HG02981 (cell line): ENCODE measurements around the gene RAB3IP.

ENCODE experiments used
- ATAC-seq: cut with Tn5 transposase; IDR thresholded peaks from one replicate; pipeline ENCODE4 v1.9.1; 2021; ENCODE audit warnings: mild to moderate bottlenecking, moderate library complexity; ENCODE audit not compliant: unreplicated experiment

Gene RAB3IP, protein sequence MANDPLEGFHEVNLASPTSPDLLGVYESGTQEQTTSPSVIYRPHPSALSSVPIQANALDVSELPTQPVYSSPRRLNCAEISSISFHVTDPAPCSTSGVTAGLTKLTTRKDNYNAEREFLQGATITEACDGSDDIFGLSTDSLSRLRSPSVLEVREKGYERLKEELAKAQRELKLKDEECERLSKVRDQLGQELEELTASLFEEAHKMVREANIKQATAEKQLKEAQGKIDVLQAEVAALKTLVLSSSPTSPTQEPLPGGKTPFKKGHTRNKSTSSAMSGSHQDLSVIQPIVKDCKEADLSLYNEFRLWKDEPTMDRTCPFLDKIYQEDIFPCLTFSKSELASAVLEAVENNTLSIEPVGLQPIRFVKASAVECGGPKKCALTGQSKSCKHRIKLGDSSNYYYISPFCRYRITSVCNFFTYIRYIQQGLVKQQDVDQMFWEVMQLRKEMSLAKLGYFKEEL

DNA sequence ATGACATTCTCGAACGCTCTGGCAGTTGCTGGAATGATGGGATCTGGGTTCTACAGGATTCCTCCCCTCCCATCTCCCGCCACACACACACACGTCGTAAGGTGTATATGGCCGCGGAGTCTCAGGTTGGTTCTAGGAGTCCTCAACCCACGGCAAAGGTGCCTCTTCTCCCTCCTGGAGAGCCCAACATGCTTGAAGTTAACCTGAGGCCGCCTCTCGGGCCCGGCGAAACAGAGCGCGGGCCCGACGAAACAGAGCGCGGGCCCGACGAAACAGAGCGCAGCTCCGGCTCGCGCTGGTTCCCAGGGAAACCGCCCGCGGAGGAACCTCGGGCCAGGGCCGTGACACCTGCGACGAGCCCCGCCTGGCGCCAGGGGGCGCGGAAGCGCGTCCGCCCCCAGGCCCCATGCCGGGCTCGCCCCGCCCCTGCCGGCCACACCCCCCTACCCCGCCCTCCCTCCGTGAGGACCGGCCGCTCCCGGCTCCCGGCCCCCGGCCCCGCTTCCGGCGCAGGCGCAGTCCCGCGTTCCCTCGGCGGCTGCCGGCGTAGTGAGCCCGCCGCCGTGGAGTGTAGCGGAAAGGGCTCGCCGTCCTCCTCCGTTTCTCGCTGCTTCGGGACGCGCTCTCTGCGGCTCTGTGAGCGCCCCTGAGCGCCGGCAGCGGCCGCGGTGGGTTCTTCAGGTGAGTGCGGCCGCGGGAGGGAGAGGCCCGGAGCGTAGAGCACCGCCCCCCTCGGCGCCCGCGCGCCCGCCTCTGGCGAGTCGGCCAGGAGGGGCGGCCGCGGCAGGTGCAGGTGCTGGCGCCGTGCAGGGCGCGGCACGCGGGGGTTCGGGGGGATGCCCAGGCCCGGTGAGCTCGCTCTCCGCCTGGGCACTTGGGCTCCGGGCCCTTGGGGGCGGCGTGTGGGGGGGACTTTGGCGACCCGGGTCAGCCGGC lies at the start of gene RAB3IP:
Gene RAB3IP, plus strand, starts transcription at position 510 of the 936 bp plus-strand sequence. CDS start 16,549 bp downstream, outside the sequence.
- ATAC-seq = peak; percentile 73

DNA sequence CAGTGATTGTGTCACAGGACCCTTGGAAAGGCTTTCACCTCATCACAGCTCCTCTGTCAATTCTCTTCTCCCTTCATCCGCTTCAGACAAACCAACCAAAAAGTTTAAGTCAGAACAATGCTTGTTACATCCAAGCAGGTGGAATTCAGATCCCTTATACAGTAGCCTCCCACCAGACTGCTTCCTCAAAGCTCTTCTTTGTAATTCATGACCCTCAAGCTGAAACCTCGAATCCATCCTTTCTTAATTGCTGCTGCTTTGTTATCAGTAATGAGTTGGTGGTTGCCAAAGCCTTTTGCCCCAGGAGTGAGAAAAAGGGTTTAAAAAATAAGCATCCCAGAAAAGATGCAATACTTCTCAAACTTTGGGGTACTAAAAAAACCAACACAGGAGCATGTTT lies 49.0 kb upstream of the RAB3IP start:
- no peak for ATAC-seq

DNA sequence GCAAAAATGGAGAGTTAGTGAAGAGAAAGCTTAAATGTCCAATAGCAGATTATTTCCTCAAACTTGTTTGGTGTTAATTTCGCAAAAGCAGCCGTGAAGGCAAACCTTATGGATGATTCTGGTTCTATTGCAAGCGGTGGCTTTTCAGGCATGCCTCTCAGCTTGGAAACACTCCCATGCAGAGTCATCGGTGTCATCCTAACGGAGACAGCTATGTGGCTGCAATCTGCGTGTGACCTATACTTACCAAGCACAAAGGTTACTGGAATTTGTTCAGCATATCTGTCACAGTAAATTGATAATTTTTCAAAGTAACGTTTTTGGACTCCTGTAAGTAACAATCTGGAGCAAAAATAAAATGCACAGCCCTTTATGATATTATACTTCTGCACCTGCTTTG lies 44.5 kb upstream of the RAB3IP start:
- ATAC-seq = no peak

DNA sequence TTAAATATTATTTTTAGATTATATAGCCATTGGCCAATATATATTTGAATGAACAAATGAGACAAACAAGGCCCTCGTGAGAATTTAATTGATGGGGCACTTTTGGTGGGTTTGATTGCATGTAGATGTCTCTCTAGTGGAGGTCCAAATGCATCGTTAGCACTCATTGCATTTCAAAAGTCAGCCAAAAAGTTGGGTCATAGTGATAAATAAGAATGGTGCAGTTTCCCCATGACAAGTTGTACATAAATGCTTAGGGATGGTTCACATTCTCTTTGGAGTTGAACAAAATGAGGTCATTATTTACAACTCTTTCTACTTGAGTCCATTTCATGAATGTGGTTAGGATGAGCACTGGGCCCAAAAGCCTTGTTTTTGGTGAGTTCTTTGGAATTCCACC lies 40.6 kb upstream of the RAB3IP start:
- no peak for ATAC-seq

DNA sequence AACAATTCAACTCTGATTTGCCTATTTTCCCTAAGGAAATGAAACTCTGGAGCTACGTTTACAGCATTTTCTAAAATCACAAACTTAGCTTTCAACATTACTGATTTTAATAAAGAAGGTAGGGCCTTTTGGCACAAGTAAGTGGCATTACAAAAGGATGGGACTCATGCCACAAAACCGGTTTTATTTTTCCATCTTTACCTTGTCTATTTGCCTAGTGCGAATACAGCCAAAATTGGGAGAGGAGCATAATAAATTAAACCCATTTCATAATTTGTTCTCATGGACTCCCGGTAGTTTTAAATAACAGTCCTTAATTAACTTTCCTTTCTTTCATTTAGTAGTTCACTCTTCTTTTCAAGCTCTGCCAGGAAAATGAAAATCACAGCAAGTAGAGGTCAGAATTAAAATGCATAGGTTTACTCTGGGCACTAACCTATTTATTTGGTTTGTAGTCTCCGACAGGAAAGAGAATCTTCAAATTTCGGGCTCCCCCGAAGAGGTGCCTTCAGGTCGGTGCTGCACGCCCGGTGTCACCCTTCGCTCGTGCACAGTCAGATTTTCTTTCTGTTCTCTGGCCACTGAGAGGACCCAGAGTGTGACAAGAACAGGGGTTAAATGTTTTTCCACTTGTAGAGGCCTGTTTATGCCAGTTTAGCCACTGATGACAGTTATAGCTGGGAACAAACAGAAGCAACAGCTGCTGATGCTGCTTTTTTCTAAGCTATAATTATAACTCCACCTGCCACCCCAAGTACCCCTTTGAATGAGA lies 39.7 kb upstream of the RAB3IP start, which contains the start of gene BEST3:
Gene BEST3, minus strand, starts transcription at position 535 of the 772 bp plus-strand sequence. CDS start 1,505 bp downstream, outside the sequence.
- no peak for ATAC-seq

DNA sequence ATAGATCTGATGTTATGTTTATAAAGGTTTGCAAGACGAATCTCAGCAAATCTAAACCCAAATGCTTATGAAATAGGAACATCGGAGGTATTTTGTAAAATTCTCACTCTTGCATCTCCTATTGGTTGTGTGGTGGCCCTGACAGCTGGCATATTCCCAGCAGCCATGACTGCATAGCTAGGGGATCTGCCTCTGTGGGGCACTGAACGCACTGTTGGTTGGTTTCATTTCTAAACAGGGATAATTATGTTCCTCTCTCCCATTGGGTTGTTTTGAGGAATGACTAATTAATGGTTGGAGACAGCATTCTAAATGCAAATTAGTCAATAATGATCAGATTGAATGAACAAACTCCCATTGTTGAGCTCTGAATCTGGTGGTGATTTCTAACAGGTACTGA lies 36.8 kb upstream of the RAB3IP start:
- no peak for ATAC-seq

DNA sequence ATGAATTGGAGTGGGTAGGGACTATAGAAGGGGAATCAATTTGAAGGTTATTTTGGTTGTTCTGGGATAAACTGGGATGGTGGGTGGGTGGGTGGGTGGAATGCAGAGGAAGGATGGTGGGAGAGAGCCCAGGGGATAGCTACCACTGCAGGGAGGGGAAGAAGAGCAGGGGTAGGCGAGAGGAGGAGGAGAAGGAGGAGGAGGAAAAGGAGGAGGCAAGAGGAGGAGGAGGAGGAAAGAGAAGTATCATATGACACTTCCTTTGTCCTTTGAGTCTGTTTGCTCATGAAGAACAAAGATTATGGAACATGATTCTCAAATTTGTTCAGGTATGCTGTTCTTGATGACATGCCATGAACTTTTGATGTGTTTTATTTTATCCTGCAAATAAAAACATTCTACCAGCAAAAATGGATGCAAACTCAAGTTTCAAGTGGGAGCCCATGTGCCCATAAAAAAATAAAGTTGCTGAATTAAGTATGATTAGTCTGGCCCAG lies 35.5 kb upstream of the RAB3IP start:
- no peak for ATAC-seq

DNA sequence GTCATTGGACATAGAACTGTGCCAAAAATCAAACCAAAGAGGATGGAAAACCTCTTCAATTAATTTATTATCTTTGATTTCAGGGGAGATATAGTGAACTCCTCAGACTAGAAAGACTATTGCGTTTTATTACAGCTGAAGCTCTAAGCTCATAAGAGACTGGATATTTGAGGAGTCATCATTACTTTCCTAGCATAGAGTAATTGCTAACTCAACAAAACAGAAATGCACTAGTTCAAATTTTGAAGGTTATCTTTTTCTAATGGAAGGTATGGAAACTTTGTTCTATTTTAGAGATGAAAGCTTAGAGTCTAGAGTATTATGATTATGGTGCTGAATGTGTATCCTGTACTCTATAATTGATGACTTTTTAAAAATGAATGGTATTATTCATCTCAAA lies 34.3 kb upstream of the RAB3IP start:
- no peak for ATAC-seq

DNA sequence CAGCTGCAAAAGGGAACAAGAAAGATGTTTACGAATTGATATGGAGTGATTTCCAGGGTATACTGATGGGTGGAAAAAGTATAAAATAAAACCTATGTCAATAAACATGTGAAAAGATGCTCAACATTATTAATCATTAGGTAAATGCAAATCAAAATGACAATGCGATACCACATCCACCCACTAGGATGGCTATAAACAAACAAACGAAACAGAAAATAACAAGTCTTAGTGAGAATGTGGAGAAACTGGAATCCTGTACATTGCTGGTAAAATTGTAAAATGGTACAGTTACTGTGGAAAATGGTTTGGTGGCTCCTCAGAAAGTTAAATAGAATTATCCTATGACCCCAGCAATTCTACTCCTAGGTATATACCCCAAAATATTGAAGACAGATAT lies 30.0 kb upstream of the RAB3IP start:
- ATAC-seq = no peak

DNA sequence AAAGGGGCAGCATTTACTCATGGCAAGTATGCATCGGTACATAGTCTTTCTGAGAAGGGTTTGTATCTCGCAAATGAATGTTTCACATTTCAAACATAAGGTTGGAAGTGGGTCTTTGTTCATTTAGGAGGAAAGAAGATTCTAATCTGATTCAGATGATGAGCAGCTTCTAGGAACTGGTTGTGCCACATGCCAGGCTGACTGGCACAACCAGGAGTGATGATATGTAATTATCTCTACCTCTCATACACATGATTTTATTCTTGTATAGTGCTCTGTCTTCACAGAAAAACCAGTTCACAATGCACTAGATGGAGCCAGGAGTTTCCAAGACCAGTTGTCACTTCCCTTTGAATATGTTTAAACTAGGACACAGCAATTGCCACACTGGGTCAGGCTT lies 25.8 kb upstream of the RAB3IP start:
- no peak for ATAC-seq

DNA sequence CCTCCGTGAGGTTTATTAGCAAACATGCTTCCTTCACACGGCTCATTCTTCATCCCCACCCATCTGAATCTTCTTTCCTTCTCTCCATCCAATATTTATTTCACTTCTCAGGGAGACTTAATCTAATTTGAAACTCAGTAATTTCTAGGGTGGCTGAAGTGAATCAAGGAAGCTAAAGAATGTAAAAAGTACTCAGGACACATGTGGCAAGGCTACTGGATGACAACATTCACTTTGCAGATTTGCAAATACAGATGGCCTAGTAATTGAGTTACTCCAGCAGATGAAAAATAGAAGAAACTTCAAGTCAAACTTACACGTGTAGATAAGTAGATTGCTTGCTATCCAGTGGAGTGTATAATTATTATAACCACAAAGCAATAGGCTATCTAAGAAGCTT lies 24.1 kb upstream of the RAB3IP start:
- no peak for ATAC-seq

DNA sequence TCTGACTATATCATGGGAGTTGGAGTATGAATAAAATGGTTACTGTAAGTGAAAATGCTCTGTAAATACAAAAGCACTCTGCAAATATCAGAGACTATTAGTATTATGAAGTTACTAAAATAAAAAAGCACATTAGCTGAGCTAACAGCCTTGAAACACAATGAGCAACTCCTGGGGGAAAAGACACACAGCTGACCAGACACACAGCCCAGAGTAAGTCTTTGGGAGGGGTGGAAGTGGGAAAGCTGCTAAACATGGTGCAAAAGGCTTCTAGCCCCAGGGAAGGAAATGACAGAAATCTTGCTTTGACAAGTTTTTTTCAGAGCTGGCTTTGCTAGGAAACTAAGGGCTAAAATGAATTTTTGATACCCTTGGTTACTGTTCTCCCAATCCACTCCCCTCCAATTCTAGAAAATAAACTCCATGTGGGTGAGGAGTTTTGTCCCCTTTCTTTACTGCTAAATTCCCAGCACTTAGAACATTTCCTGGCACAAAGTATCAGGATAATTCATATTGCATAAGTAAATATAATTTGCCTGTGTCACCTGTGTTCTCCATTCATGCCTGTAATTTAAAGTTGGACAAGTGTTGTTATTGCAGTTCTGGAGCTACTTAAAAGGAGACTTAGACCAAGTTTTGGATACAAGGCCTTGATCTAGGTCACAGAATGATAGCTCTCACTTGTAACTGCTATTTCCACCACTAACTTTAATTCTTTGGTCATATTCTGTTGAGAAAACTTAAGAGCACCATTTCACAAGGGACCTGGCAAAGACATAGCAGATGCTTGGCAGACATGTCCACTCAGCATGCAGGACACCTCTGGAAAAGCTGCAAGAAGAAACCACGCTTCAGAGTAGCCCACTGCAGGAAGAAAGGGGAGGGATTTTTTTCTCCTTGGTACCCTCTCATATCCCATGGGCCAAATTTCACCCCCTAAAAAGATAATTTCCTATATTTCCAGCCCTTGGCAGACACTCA lies 19.0 kb upstream of the RAB3IP start:
- no peak for ATAC-seq

DNA sequence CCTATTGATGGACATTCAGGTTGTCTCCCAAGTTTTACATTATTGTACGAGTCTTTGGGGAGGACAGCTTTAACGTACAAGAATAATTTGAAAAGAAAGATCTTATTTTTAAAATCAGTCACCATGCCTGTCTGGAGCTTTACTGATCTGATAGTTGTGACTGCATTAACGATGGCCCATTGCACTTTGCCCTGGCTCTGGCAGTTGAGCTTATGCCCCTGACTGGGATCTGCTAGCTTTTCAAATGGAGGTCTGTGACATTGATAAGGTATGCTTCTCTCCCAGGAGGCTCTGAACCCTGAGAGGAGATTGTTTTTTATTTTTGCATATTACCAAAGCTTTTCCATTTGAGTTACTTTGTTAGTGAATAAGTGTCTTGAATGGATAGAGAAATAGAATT lies 17.9 kb upstream of the RAB3IP start:
- ATAC-seq = no peak

DNA sequence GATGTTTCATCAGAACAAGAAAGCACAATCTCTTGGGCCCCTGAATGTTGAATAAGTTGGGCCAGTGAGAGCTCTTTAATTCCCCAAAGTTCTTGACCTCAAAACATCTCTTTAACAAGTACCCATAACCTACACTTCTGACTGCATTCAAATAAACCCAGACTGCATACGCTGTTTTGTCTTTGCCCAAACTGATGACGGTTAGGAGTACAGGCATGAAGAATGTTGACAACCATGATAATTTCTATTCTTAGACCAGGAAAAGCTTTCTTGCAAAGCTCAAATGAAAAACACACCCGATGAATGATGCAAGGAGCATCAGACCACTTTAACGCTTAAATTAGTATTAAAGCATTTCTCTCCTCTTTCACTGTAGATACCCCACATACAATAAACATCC lies 11.7 kb upstream of the RAB3IP start:
- ATAC-seq = no peak

DNA sequence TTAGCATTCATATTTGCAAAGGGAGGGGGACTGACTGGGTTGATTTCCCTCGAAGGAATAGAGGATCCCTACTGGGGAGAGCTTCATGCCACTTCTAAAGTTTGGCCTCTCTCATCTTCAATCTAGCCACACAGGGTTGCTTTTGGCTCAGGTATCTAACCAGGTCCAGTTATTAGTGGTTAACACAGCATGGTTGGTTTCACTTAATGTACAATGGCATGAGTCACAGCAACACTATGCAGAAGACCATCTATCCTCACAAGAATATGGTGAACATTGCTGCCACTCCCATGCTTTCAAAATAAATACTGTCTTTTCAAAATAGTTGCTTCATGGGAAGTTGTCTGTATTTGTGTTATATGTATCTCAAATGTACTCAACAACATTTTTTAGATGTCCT lies 6.6 kb upstream of the RAB3IP start:
- no peak for ATAC-seq

DNA sequence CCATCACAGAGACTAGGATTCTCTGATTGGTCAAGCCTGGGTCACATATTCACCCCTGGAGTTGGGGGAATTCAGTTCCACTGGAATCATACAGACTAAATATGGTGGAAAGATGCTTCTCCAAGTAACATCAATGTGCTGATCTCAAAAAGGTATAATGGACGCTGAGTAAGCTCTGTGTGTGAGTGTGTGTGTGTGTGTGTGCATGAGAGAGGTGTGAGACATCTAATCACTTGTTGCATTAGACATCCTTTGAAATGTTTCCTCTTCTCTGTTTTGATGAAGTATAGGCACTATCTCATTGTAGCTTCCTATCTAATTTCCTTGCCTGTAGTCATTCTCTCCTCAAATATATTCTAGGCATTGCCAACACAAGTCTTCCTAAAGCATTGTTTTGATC lies 5.0 kb upstream of the RAB3IP start:
- no peak for ATAC-seq

DNA sequence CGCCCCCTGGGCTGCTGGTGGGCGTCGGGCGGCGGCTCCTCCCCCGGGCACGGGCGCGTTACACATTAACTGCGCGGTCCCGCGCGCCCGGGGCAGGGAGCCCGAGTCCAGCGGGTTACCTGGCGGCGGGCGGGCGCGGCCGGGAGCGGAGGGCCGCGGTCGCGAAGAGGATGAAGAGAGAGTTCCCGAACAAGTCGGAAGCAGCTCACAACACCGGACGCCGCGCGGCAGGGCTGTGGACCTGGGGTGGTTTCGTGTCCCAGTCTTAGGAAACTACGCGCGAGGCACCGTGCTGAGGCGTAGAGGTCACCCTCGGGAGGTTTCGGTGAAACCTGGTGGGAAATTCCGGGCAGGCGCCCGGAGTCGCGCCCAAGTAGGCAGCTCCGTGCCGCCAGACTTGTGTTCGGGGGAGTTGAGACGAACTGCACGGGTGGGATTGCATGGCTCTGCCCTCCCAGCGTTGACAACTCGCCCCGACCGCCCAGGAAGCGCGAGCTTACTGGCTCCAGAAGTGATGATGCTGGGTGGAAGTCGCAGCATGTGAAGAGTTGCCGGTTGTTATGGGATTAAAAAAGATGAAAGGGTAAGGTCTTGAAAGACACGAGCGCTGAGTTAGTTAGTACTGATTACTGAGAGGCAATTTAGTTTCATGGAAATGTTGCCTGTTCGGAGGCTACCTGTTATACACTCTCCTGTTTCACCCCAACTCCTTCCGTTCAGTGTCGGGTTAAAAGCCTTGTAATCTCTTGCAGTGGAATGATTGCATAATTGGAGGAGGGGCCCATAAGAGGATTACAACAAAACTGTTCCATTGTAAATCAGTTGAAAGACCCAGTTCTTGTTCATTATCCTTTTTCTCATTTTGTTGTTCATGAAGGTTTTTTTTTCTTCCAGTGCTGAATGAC lies 879 bp downstream of the RAB3IP start:
- peak; percentile 39 for ATAC-seq

DNA sequence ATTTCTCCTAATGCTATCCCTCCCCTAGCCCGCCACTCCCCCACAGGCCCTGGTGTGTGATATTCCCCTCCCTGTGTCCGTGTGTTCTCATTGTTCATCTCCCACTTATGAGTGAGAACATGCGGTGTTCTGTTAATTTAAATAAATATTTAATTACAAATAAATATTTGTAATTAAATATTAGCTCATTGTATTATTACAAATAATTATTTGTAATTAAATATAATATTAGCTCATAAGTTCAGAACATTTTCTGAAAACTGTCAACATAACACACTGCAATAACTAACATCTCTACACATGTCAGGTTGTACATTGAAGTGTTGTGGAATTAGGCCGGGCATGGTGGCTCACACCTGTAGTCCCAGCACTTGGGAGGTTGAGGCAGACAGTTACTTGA lies 5.4 kb downstream of the RAB3IP start:
- no peak for ATAC-seq

DNA sequence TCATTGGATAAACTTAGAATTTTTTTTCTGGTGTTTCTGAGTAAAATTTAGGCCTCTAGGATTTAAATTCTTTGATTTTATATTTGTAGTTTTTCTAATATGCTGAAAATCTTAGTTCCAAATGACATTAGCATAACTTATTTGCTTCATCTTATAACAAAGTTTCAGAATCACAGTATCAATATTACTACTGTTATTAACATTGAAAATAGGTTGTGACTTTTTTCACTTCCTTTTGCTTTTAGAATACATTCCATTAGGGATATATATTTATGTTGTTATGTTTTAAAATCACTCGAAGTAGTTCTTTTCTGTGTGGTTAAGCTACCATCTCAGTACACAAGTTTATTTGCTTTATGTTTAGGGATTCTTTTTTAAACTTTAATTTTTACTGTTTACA lies 12.8 kb downstream of the RAB3IP start:
- ATAC-seq = no peak
